GM23248 (cell line): ENCODE measurements around the gene PTPRN2. TPM values are rescaled to one million over a fixed set of nuclear protein-coding genes. Genes with fewer than 3 reads are reported as not detected.

ENCODE experiments used
- DNase-seq: peaks from one replicate; pipeline ENCODE4 v3.0.0-alpha.2; 2015
- H2AFZ ChIP-seq: fragments of 200-600 bp; sonication (generic); 2 replicates; pipeline ENCODE4 v1.6.1; 2016; ENCODE audit warnings: antibody characterized with exemption
- H3F3A ChIP-seq: fragments of 200-600 bp; sonication (generic); 2 replicates; pipeline ENCODE4 v1.6.1; 2016; ENCODE audit warnings: mild to moderate bottlenecking, antibody characterized with exemption, mixed run types; ENCODE audit not compliant: insufficient read depth
- H3K27ac ChIP-seq: fragments of 200-600 bp; sonication (generic); 2 replicates; pipeline ENCODE4 v1.5.1; 2016; ENCODE audit warnings: mild to moderate bottlenecking
- H3K27me3 ChIP-seq: fragments of 200-600 bp; sonication (generic); replicated peaks from 2 replicates; pipeline ENCODE4 v1.6.1; 2016; ENCODE audit warnings: mild to moderate bottlenecking; ENCODE audit not compliant: insufficient read depth
- H3K36me3 ChIP-seq: fragments of 200-600 bp; sonication (generic); 2 replicates; pipeline ENCODE4 v1.6.1; 2016; ENCODE audit warnings: low read depth, mild to moderate bottlenecking
- H3K4me1 ChIP-seq: fragments of 200-600 bp; sonication (generic); 2 replicates; pipeline ENCODE4 v1.6.1; 2016; ENCODE audit warnings: mild to moderate bottlenecking; ENCODE audit not compliant: insufficient read depth
- H3K4me2 ChIP-seq: fragments of 200-600 bp; sonication (generic); one replicate; pipeline ENCODE4 v1.6.1; 2016; ENCODE audit warnings: mild to moderate bottlenecking; ENCODE audit not compliant: unreplicated experiment
- H3K4me3 ChIP-seq: fragments of 200-600 bp; sonication (generic); 2 replicates; pipeline ENCODE4 v1.5.1; 2016; ENCODE audit warnings: mild to moderate bottlenecking
- H3K79me2 ChIP-seq: fragments of 200-600 bp; sonication (generic); 2 replicates; pipeline ENCODE4 v1.6.1; 2016; ENCODE audit warnings: mild to moderate bottlenecking; ENCODE audit not compliant: insufficient read depth
- H3K9ac ChIP-seq: fragments of 200-600 bp; sonication (generic); 2 replicates; pipeline ENCODE4 v1.6.1; 2016; ENCODE audit warnings: mild to moderate bottlenecking
- H3K9me2 ChIP-seq: fragments of 200-600 bp; sonication (generic); 2 replicates; pipeline ENCODE4 v1.6.1; 2016; ENCODE audit warnings: mixed run types, mild to moderate bottlenecking, moderate library complexity; ENCODE audit not compliant: insufficient read depth
- H3K9me3 ChIP-seq: fragments of 200-600 bp; sonication (generic); one replicate; pipeline ENCODE4 v1.6.1; 2017; ENCODE audit warnings: low read depth
- H4K20me1 ChIP-seq: fragments of 200-600 bp; sonication (generic); 2 replicates; pipeline ENCODE4 v1.6.0; 2016; ENCODE audit not compliant: insufficient read depth
- EZH2 ChIP-seq: fragments of 200-600 bp; sonication (generic); IDR thresholded peaks from 2 replicates; pipeline ENCODE4 v1.6.1; 2018; ENCODE audit warnings: antibody characterized with exemption, mild to moderate bottlenecking; ENCODE audit not compliant: insufficient read depth, poor library complexity, severe bottlenecking
- EZH2phosphoT487 ChIP-seq: fragments of 200-600 bp; sonication (generic); IDR thresholded peaks from 2 replicates; pipeline ENCODE4 v1.6.1; 2018; ENCODE audit warnings: antibody characterized with exemption, moderate library complexity, mild to moderate bottlenecking, low read depth; ENCODE audit not compliant: insufficient read depth
- WGBS, 2 experiments: methylation state at CpG; one replicate each; pipeline ENCODE4 v1.1.6; 2015 to 2017; ENCODE audit warnings: low lambda C conversion rate in 2 of 2, low coverage in 1 of 2; ENCODE audit errors: missing lambda C conversion rate in 2 of 2; 5-methylcytosine and 5-hydroxymethylcytosine counted together
- in situ Hi-C: fragments of 300-500 bp; cut with MboI; formaldehyde crosslinking; loops from 2 replicates; pipeline ENCODE4 v1.15.0; 2020
- polyA plus RNA-seq: library from polyadenylated mRNA; unstranded; fragments of >200 nt; fragmentation: Nextera tagmentation; extraction: Ambion mirVana; gene quantifications from 2 replicates; pipeline ENCODE4 v1.2.1, GENCODE V29; 2016
- total RNA-seq: library from RNA; depleted of rRNA; stranded (reverse); fragments of >200 nt; shearing (Covaris generic); gene quantifications from 2 replicates; pipeline ENCODE4 v1.2.3, GENCODE V29; 2014

Gene PTPRN2
- total and polyA plus RNA-seq, 2 experiments from 2014 or later, result 0.13 TPM; not detected in 1

DNA sequence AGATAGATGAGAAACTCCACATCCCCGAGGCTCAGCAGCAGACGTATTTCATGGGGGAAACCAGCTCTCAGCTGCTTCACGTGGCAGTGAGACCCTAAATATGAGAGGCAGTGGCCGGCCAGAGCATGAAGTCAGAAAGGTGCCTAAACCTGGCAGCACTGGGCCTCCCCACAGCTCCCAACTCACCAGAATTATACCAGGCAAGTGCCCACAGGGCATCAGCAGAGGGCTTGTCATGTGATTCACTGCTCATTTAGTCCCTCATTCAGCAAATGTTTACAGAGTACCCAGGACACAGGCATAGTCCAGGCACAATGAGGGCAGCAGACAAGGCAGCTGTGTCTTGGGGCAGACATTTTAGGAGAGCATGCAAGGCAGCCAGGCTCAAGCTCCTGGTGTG lies 212.6 kb downstream of the PTPRN2 start:
- no peak for DNase-seq
- H3K4me1 ChIP-seq, result no peaks in the 10 kb centered on the region
- H3K27ac ChIP-seq, result no peak overlapping the region
- H3K36me3 ChIP-seq, result no peaks in the 10 kb centered on the region
- no peak overlapping the region for H3K4me2 ChIP-seq
- in situ Hi-C loops, result no loop called here
- H3K79me2 ChIP-seq, result no peaks in the 10 kb centered on the region
- no peak overlapping the region for H2AFZ ChIP-seq
- TF ChIP-seq EZH2 (no peak), EZH2phosphoT487 (no peak)
- H3K9ac ChIP-seq, result no peak overlapping the region
- no peaks in the 10 kb centered on the region for H3K9me2 ChIP-seq
- 9 to 12% methylated on average over 4 of the region's 4 CpGs for WGBS, 2 experiments
- H3K4me3 ChIP-seq, result no peak overlapping the region
- no peaks in the 10 kb centered on the region for H3K27me3 ChIP-seq
- no peaks in the 10 kb centered on the region for H3F3A ChIP-seq
- H4K20me1 ChIP-seq, result no peaks in the 10 kb centered on the region
- no peaks in the 10 kb centered on the region for H3K9me3 ChIP-seq

DNA sequence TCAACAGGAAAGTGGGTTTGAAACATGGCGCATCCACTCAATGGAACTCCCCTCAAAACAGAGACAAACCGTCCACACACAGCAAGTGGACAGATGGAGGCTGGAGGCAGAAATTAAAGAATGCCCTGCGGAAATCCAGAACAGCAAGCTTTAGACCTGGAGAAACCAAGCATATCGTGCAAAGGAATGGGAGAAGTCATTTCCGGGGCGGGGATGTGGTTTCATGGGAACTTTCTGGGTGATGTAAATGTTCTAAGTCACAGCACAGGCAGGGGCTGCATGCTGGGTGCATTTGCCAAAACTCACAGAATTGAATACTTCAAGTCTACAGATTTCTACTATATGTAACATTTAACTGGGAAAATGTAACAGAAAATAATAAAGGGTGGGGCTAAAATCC lies 213.0 kb downstream of the PTPRN2 start:
- DNase-seq, result peak; percentile 53
- Histone ChIP-seq H3K27me3 (no peaks in the 10 kb centered on the region), H3F3A (no peaks in the 10 kb centered on the region), H2AFZ (no peak overlapping the region), H3K27ac (no peak overlapping the region), H3K4me2 (no peak overlapping the region), H3K9ac (no peak overlapping the region; the same call in 1 of the 2 replicates), H3K36me3 (no peaks in the 10 kb centered on the region), H3K4me3 (no peak overlapping the region), H3K4me1 (no peaks in the 10 kb centered on the region), H3K9me3 (no peaks in the 10 kb centered on the region), H4K20me1 (no peaks in the 10 kb centered on the region), H3K79me2 (no peaks in the 10 kb centered on the region), H3K9me2 (no peaks in the 10 kb centered on the region)
- WGBS, 2 experiments, result 17 to 21% methylated on average over 6 of the region's 6 CpGs
- in situ Hi-C loops, result no loop called here
- TF ChIP-seq EZH2, result no peak
- no peak for TF ChIP-seq EZH2phosphoT487

DNA sequence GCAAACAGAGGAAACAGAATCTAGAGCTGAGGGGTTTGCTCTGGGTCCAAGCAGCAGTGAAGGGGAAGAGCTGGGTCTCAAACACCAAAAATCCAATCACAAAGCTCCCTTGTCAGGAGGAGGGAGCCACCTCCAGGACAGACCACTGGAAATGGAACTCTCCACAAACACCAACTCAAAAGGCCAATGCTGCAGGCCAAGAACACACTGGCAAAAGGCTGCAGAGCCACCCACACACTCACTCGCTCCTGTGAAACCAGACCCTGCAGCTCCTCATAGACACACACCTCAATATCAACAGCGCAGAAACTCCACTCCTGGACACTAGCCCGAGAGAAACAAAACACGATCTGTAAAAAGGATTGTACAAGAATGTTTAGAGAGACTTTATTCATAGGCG lies 213.5 kb downstream of the PTPRN2 start:
- peak; percentile 3 for DNase-seq
- Histone ChIP-seq H3K27me3 (no peaks in the 10 kb centered on the region), H3K79me2 (no peaks in the 10 kb centered on the region), H3K4me2 (no peak overlapping the region), H3K9me2 (no peaks in the 10 kb centered on the region), H4K20me1 (no peaks in the 10 kb centered on the region), H3K36me3 (no peaks in the 10 kb centered on the region), H3K9ac (no peak overlapping the region; the same call in 1 of the 2 replicates), H3K4me3 (no peak overlapping the region), H3F3A (no peaks in the 10 kb centered on the region), H3K9me3 (no peaks in the 10 kb centered on the region), H3K4me1 (no peaks in the 10 kb centered on the region), H2AFZ (no peak overlapping the region), H3K27ac (no peak overlapping the region)
- in situ Hi-C loops, result no loop called here
- 7 to 12% methylated on average over 5 of the region's 5 CpGs for WGBS, 2 experiments
- no peak for TF ChIP-seq EZH2
- no peak for TF ChIP-seq EZH2phosphoT487

DNA sequence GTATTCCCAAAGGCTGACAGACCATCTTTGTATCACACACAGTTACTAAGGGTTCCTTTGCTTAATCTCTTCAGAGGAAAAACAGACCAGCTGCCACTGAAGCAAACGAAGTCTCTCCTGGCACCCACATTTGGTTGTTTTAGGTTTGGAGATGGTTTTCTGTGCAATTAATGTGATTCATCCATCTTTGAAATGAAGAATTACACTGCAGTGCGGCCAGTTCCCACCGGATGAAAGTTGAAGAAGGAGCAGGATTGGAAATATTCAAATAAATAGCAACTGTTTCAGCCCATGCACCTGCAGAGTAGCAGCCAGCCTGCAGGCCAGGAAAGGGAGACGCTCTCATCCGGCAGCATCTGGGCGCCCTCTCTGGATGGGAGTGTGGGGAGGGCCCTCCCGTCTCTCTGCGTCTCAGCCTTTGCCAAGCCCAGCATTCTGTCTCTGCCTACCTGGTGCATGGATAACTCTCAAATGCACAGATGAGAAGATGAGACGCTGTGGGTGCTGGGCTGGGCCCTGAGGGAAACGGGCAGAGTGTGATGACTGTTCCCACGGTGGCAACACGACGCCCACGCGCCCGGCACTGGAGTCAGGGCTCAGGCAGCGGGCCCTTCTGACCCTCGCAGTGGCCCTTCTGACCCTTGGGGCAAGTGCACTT lies 214.0 kb downstream of the PTPRN2 start:
- H3K27me3 ChIP-seq, result no peaks in the 10 kb centered on the region
- H3K9ac ChIP-seq, result no peak overlapping the region
- 37 to 45% methylated on average over 18 of the region's 18 CpGs for WGBS, 2 experiments
- no peaks in the 10 kb centered on the region for H3K4me1 ChIP-seq
- H3K79me2 ChIP-seq, result no peaks in the 10 kb centered on the region
- H4K20me1 ChIP-seq, result no peaks in the 10 kb centered on the region
- no peak overlapping the region for H2AFZ ChIP-seq
- TF ChIP-seq EZH2phosphoT487 (no peak), EZH2 (no peak)
- no peak for DNase-seq
- no peak overlapping the region for H3K4me3 ChIP-seq
- no peaks in the 10 kb centered on the region for H3K36me3 ChIP-seq
- H3K9me3 ChIP-seq, result no peaks in the 10 kb centered on the region
- H3K9me2 ChIP-seq, result no peaks in the 10 kb centered on the region
- no peak overlapping the region for H3K27ac ChIP-seq
- no peak overlapping the region for H3K4me2 ChIP-seq
- in situ Hi-C loops, result no loop called here
- no peaks in the 10 kb centered on the region for H3F3A ChIP-seq
